HG03095 (cell line): ENCODE data around the gene LDLRAD1.
"Not testable (repeated sequence)": the region's sequence is repeated elsewhere in the genome, so short reads cannot be mapped to it uniquely, and the experiment has no call there.

ENCODE experiments used
- ATAC-seq: cut with Tn5 transposase; IDR thresholded peaks from one replicate; pipeline ENCODE4 v1.9.1; 2021; ENCODE audit warnings: moderate library complexity; ENCODE audit not compliant: unreplicated experiment

The LDLRAD1 gene

GRCh38 chr1:53995683-53996082, 22.3 kb downstream of the LDLRAD1 start:
- ATAC-seq, result no peak

GRCh38 chr1:53994516-53994915, 23.5 kb downstream of the LDLRAD1 start:
- ATAC-seq, result not testable (repeated sequence)

GRCh38 chr1:53992085-53992874, 25.7 kb downstream of the LDLRAD1 start:
- no peak for ATAC-seq

- no peak for ATAC-seq
These were observed 30.1 kb downstream of the LDLRAD1 start for GRCh38 chr1:53987880-53988279.

GRCh38 chr1:53986458-53986857, 31.5 kb downstream of the LDLRAD1 start:
- no peak for ATAC-seq

GRCh38 chr1:53984726-53985125, 33.3 kb downstream of the LDLRAD1 start:
- no peak for ATAC-seq

- ATAC-seq, result no peak
These were observed 35.3 kb downstream of the LDLRAD1 start for GRCh38 chr1:53982763-53983104.

- no peak for ATAC-seq
These were observed 35.8 kb downstream of the LDLRAD1 start for GRCh38 chr1:53982034-53982762.

- no peak for ATAC-seq
These were observed 36.8 kb downstream of the LDLRAD1 start for GRCh38 chr1:53981220-53981619.

GRCh38 chr1:53979712-53980450, 38.1 kb downstream of the LDLRAD1 start:
- ATAC-seq, result no peak

GRCh38 chr1:53975861-53976260, 42.1 kb downstream of the LDLRAD1 start:
- ATAC-seq, result no peak

GRCh38 chr1:53971718-53972117, 46.3 kb downstream of the LDLRAD1 start:
- ATAC-seq, result no peak

GRCh38 chr1:53969323-53969722, 48.7 kb downstream of the LDLRAD1 start:
- ATAC-seq, result not testable (repeated sequence)

- ATAC-seq, result no peak
These were observed 49.9 kb downstream of the LDLRAD1 start for GRCh38 chr1:53968125-53968513.

- no peak for ATAC-seq
These were observed 50.4 kb downstream of the LDLRAD1 start for GRCh38 chr1:53967409-53968124.

- ATAC-seq, result no peak
These were observed 51.2 kb downstream of the LDLRAD1 start for GRCh38 chr1:53966794-53967193.

- no peak for ATAC-seq
These were observed 53.9 kb downstream of the LDLRAD1 start for GRCh38 chr1:53964109-53964508.

GRCh38 chr1:53963460-53963859, 54.5 kb downstream of the LDLRAD1 start:
- ATAC-seq, result no peak

- ATAC-seq, result no peak
These were observed 55.6 kb downstream of the LDLRAD1 start for GRCh38 chr1:53962395-53962794.

- no peak for ATAC-seq
These were observed 58.2 kb downstream of the LDLRAD1 start for GRCh38 chr1:53959664-53960250.
